Activated T-cell treated with anti-CD3 and anti-CD28 coated beads, Interleukin-2, amount 50 U/mL, for 72 hours (primary cell): Measurements from ENCODE around the gene RTN4IP1. TPM values are rescaled to one million over a fixed set of nuclear protein-coding genes. Genes with fewer than 3 reads are reported as not detected.
"Not testable (repeated sequence)": the region's sequence is repeated elsewhere in the genome, so short reads cannot be mapped to it uniquely, and the experiment has no call there.

Experiments
- ATAC-seq, 2 donors: fragments of 150-1000 bp; cut with Tn5 transposase; replicated peaks in 1 of 2; 2 replicates each; pipeline ENCODE4 v1.10.0; 2021; ENCODE audit warnings: moderate library complexity in 2 of 2, mild to moderate bottlenecking in 1 of 2
- DNase-seq, 2 donors: peaks; one replicate each; pipeline ENCODE4 v3.0.0; 2021 to 2022; ENCODE audit warnings: mixed read lengths in 1 of 2
- H3K27ac Mint-ChIP-seq: one replicate; pipeline ENCODE4 v1.8.0; 2022; ENCODE audit warnings: mild to moderate bottlenecking, moderate library complexity, mixed read lengths
- H3K27me3 Mint-ChIP-seq: one replicate; pipeline ENCODE4 v1.8.0; 2022; ENCODE audit warnings: low read depth, mixed read lengths
- H3K36me3 Mint-ChIP-seq, 2 donors: one replicate each; pipeline ENCODE4 v1.8.0; 2022; ENCODE audit warnings: mixed read lengths in 2 of 2, mild to moderate bottlenecking in 1 of 2; ENCODE audit not compliant: insufficient read depth in 2 of 2
- H3K4me1 Mint-ChIP-seq: one replicate; pipeline ENCODE4 v1.8.0; 2022; ENCODE audit warnings: low read depth, mixed read lengths
- H3K4me3 Mint-ChIP-seq, 2 donors: one replicate each; pipeline ENCODE4 v1.8.0; 2022; ENCODE audit warnings: mild to moderate bottlenecking in 2 of 2, mixed read lengths in 2 of 2, moderate library complexity in 2 of 2
- H3K9me3 Mint-ChIP-seq, 2 donors: one replicate each; pipeline ENCODE4 v1.8.0; 2022; ENCODE audit warnings: mixed read lengths in 2 of 2
- total RNA-seq, 2 donors: library from RNA; stranded (reverse); gene quantifications; one replicate each; pipeline ENCODE4 v1.2.3, GENCODE V29; 2022

RTN4IP1 gene
- total RNA-seq, 2 donors from 2014 or later = 7.3 to 10.3 TPM

GRCh38 chr6:106600329-106600728 lies 29.0 kb downstream of the RTN4IP1 start:
- no peak overlapping the region for H3K27ac Mint-ChIP-seq

DNA sequence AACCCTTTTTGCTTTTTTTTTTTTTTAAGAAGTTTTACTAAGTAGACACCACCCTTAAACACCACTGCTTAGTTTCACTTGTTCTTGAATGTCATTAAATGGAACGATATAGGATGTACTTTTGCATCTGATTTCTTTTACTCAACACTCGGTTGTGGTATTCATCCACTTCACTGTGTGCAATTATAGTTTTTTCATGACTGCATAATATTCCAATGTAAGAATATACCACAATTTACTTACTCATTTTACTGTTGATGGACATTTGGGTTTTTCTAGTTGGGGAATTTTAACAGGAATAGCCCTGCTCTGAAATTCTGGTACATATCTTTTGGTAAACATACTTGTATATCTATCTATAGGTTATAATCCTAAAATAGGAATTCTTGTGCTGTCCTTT lies 29.9 kb downstream of the RTN4IP1 start:
- H3K27ac Mint-ChIP-seq = no peak overlapping the region

More at GRCh38 chr6:106600329-106600728, 29.0 kb downstream of the RTN4IP1 start:
- Mint-ChIP-seq H3K4me3 (no peak overlapping the region), H3K36me3 (peaks cover 2 to 7% of the 10 kb centered on the region in 2 donors), H3K27me3 (no peaks in the 10 kb centered on the region), H3K4me1 (no peaks in the 10 kb centered on the region), H3K9me3 (peaks cover 0 to 1% of the 10 kb centered on the region in 2 donors)
- DNase-seq = no peak
- no peak for ATAC-seq

GRCh38 chr6:106591111-106591825 lies 38.0 kb downstream of the RTN4IP1 start:
- Mint-ChIP-seq H3K27ac (no peak overlapping the region), H3K36me3 (no peaks in the 10 kb centered on the region), H3K4me3 (no peak overlapping the region), H3K4me1 (peaks cover 12% of the 10 kb centered on the region), H3K27me3 (no peaks in the 10 kb centered on the region), H3K9me3 (no peaks in the 10 kb centered on the region)
- DNase-seq (no peak), ATAC-seq (no peak)

More for the DNA sequence above, 29.9 kb downstream of the RTN4IP1 start:
- Mint-ChIP-seq H3K4me3 (no peak overlapping the region), H3K36me3 (peaks cover 2 to 7% of the 10 kb centered on the region in 2 donors), H3K4me1 (no peaks in the 10 kb centered on the region), H3K9me3 (peaks cover 0 to 1% of the 10 kb centered on the region in 2 donors), H3K27me3 (no peaks in the 10 kb centered on the region)
- ATAC-seq (no peak), DNase-seq (no peak)

DNA sequence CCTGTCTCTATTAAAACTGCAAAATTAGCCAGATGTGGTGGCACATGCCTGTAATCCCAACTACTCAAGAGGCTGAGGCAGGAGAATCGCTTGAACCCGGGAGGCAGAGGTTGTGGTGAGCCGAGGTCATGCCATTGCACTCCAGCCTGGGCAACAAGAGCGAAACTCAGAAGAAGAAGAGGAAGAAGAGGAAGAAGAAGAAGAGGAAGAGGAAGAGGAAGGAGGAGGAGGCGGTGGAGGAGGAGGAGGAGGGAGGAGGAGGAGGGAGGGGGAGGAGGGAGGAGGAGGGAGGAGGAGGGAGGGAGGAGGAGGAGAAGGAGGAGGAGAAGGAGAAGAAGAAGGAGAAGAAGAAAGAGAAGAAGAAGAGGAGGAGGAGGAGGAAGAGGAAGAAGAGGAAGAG lies 40.4 kb downstream of the RTN4IP1 start:
- H3K4me3 Mint-ChIP-seq = not testable (repeated sequence)

GRCh38 chr6:106586815-106587415 lies 42.4 kb downstream of the RTN4IP1 start:
- H3K4me1 Mint-ChIP-seq = peaks cover 12% of the 10 kb centered on the region
- H3K27me3 Mint-ChIP-seq = no peaks in the 10 kb centered on the region
- no peak overlapping the region for H3K4me3 Mint-ChIP-seq
- ATAC-seq = peak in 1 of 2 donors; percentile 77
- no peaks in the 10 kb centered on the region for H3K9me3 Mint-ChIP-seq
- peak overlapping the region; percentile 68 for H3K27ac Mint-ChIP-seq
- no peak for DNase-seq
- H3K36me3 Mint-ChIP-seq = no peaks in the 10 kb centered on the region

More for the DNA sequence above, 40.4 kb downstream of the RTN4IP1 start:
- H3K9me3 Mint-ChIP-seq, H3K27me3 Mint-ChIP-seq, ATAC-seq, H3K36me3 Mint-ChIP-seq, DNase-seq, H3K27ac Mint-ChIP-seq: not testable (repeated sequence)
- peaks cover 12% of the 10 kb centered on the region for H3K4me1 Mint-ChIP-seq

- H3K27ac Mint-ChIP-seq = no peak overlapping the region
- ATAC-seq (no peak), DNase-seq (no peak)
- H3K27me3 Mint-ChIP-seq = no peaks in the 10 kb centered on the region
- no peak overlapping the region for H3K4me3 Mint-ChIP-seq
- no peaks in the 10 kb centered on the region for H3K36me3 Mint-ChIP-seq
- H3K4me1 Mint-ChIP-seq = no peaks in the 10 kb centered on the region
- H3K9me3 Mint-ChIP-seq = no peaks in the 10 kb centered on the region
These were observed 47.8 kb downstream of the RTN4IP1 start for GRCh38 chr6:106581468-106581867.

GRCh38 chr6:106579281-106579680 lies 50.0 kb downstream of the RTN4IP1 start:
- Mint-ChIP-seq H3K36me3 (no peaks in the 10 kb centered on the region), H3K4me3 (no peak overlapping the region), H3K9me3 (no peaks in the 10 kb centered on the region), H3K27ac (no peak overlapping the region), H3K4me1 (no peaks in the 10 kb centered on the region), H3K27me3 (no peaks in the 10 kb centered on the region)
- DNase-seq (no peak), ATAC-seq (no peak)

DNA sequence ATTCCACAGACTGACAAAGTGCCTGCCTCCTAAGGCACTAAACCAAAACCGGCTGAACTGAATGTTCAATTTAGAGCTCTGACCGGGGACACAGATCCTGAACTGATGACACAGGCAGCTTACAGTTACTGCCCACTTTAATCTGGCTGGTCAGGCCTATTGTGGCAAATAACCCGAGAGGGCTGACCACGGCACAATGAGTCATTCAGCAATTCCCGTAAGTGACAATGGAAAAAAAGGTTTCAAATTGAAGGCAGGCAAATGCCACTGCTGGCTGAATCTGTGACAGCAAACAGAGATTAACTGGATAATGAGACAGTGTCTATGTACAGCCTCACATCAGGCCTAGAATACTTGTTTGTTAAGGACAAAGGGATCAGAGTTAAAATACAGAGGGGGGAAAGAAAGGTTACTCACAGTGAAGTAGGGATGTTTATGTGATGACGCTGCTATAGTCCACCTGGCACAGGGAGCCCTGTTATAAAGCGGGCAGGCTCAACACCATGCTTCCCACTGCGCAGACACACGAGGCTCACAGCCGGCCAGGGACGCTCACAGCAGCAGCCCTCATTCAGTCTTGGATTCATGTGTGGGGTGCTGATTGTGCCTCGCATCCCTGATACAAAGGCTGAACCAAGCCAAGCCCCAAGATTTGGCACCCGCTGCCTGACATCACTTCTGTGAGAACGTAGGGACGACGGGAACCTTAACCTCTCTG lies 54.4 kb downstream of the RTN4IP1 start:
- peaks cover 0 to 4% of the 10 kb centered on the region in 2 donors for H3K36me3 Mint-ChIP-seq
- no peaks in the 10 kb centered on the region for H3K9me3 Mint-ChIP-seq
- peaks cover 6% of the 10 kb centered on the region for H3K4me1 Mint-ChIP-seq
- ATAC-seq (peak; percentile 20 to 54), DNase-seq (no peak)
- no peaks in the 10 kb centered on the region for H3K27me3 Mint-ChIP-seq
- no peak overlapping the region for H3K4me3 Mint-ChIP-seq
- peak overlapping the region; percentile 82 for H3K27ac Mint-ChIP-seq

- ATAC-seq (no peak), DNase-seq (no peak)
- peaks cover 0 to 9% of the 10 kb centered on the region in 2 donors for H3K36me3 Mint-ChIP-seq
- no peak overlapping the region for H3K4me3 Mint-ChIP-seq
- H3K4me1 Mint-ChIP-seq = peaks cover 14% of the 10 kb centered on the region
- no peaks in the 10 kb centered on the region for H3K27me3 Mint-ChIP-seq
- H3K27ac Mint-ChIP-seq = no peak overlapping the region
- H3K9me3 Mint-ChIP-seq = no peaks in the 10 kb centered on the region
These were observed 56.3 kb downstream of the RTN4IP1 start for GRCh38 chr6:106572875-106573585.

DNA sequence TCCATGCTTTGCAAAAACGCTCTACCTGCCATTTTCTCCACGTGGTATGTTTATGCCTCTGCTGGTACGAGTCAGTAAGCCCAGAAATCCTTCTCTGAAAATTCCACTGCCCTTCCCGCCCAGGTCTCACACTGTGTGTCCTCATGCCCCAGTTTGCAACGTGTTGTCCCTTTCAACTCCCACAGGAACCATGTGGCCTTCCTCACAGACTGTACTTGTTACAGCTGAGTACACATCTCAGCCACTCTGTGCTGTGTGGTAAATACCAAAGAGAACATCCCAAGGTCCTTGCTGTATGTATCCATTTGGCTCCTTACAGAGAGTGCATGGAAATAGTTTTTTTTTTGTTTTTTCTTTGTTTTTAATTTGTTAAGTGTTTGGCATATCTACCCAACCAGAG lies 56.9 kb downstream of the RTN4IP1 start:
- no peak overlapping the region for H3K27ac Mint-ChIP-seq
- peaks cover 0 to 11% of the 10 kb centered on the region in 2 donors for H3K36me3 Mint-ChIP-seq
- H3K9me3 Mint-ChIP-seq = no peaks in the 10 kb centered on the region

DNA sequence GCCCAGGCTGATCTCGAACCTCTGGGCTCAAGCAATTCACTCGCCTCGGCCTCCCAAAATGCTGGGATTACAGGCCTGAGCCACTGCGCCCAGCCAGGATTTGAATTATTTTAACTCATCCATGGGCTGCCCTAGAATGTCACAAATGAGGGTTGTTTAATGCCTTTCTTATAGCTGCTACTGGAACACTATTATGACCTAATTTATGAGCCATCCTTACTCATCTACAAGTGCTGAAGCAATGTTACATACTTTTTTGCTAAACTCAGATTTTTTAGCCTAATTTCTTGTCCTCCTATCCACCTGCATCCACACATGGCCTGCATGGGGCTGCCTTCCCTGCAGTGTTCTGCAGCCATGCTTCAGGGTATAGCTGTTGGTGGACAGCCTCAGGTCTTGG lies 59.9 kb downstream of the RTN4IP1 start:
- H3K27me3 Mint-ChIP-seq = no peaks in the 10 kb centered on the region
- H3K4me3 Mint-ChIP-seq = no peak overlapping the region
- H3K4me1 Mint-ChIP-seq = peaks cover 29% of the 10 kb centered on the region
- no peak for DNase-seq
- no peaks in the 10 kb centered on the region for H3K9me3 Mint-ChIP-seq
- no peak overlapping the region for H3K27ac Mint-ChIP-seq
- no peak for ATAC-seq
- peaks cover 2 to 19% of the 10 kb centered on the region in 2 donors for H3K36me3 Mint-ChIP-seq

More for the DNA sequence above, 56.9 kb downstream of the RTN4IP1 start:
- ATAC-seq = no peak
- no peak overlapping the region for H3K4me3 Mint-ChIP-seq
- H3K4me1 Mint-ChIP-seq = peaks cover 16% of the 10 kb centered on the region
- no peaks in the 10 kb centered on the region for H3K27me3 Mint-ChIP-seq
- no peak for DNase-seq

- H3K27me3 Mint-ChIP-seq = no peaks in the 10 kb centered on the region
- H3K4me1 Mint-ChIP-seq = peaks cover 29% of the 10 kb centered on the region
- H3K9me3 Mint-ChIP-seq = no peaks in the 10 kb centered on the region
- peak overlapping the region in 1 of 2 donors; percentile 13 for H3K4me3 Mint-ChIP-seq
- H3K36me3 Mint-ChIP-seq = peaks cover 5 to 19% of the 10 kb centered on the region in 2 donors
- ATAC-seq = peak in 1 of 2 donors; percentile 46
- H3K27ac Mint-ChIP-seq = peak overlapping the region; percentile 72
- DNase-seq = no peak
These were observed 60.8 kb downstream of the RTN4IP1 start for GRCh38 chr6:106568530-106568929.

GRCh38 chr6:106564476-106564875 lies 64.8 kb downstream of the RTN4IP1 start:
- Mint-ChIP-seq H3K36me3 (peaks cover 6 to 22% of the 10 kb centered on the region in 2 donors), H3K9me3 (no peaks in the 10 kb centered on the region), H3K4me3 (no peak overlapping the region), H3K27me3 (no peaks in the 10 kb centered on the region), H3K27ac (no peak overlapping the region), H3K4me1 (peaks cover 47% of the 10 kb centered on the region)
- ATAC-seq = no peak
- DNase-seq = no peak
